GM12878 (cell line): ENCODE data around the gene IL18RAP. TPM values are rescaled to one million over a fixed set of nuclear protein-coding genes. Genes with fewer than 3 reads are reported as not detected.

Source experiments
- ATAC-seq: fragments of 200-7000 bp; cut with Tn5 transposase; 3 replicates; pipeline ENCODE4 v1.9.1; 2020; ENCODE audit warnings: mild to moderate bottlenecking, moderate library complexity
- BruUV-seq: library from RNA; stranded (reverse); fragments of 400-500 nt; replicated peaks from 2 replicates; lab custom pipeline; 2021; lab: Mats Ljungman, UMichigan
- CTCF ChIA-PET: fragments of 300-600 bp; sonication (Branson Sonifier 250); formaldehyde crosslinking; extraction: SDS; loops from one replicate; lab custom pipeline; 2021; ENCODE audit warnings: inconsistent platforms; lab: Yijun Ruan, JAX
- POLR2A ChIA-PET: fragments of 350-600 bp; formaldehyde crosslinking; extraction: SDS; loops from one replicate; lab custom pipeline; 2021; ENCODE audit warnings: inconsistent platforms; lab: Charles Lee
- RAD21 ChIA-PET: fragments of 300-600 bp; sonication (Branson Sonifier 250); formaldehyde crosslinking; loops from one replicate; lab custom pipeline; 2023; ENCODE audit warnings: antibody characterized with exemption; ENCODE audit not compliant: unreplicated experiment; lab: Charles Lee
- SMC1A ChIA-PET: fragments of 300-600 bp; sonication (Branson Sonifier 250); formaldehyde crosslinking; loops from one replicate; lab custom pipeline; 2023; ENCODE audit not compliant: unreplicated experiment, uncharacterized antibody; lab: Charles Lee
- DNase-seq: peaks from one replicate; pipeline ENCODE4 v3.0.0-alpha.2; 2011; ENCODE audit warnings: low read depth, low spot score
- FAIRE-seq: peaks from 3 replicates; lab custom pipeline; 2011; peaks lifted over from hg19 to GRCh38; lab: Jason Lieb, UNC
- H2AFZ ChIP-seq: 2 replicates; pipeline ENCODE4 v1.6.0; 2011; ENCODE audit warnings: low read depth, low read length, control low read depth; ENCODE audit not compliant: control insufficient read depth
- H3K27ac ChIP-seq: 2 replicates; pipeline ENCODE4 v1.5.1; 2011; ENCODE audit warnings: control low read depth; ENCODE audit not compliant: control insufficient read depth, insufficient read depth
- H3K27me3 ChIP-seq, 2 experiments: replicated peaks in 1 of 2; 2 replicates each; pipeline versions ENCODE4 v1.6.0 to v1.6.1; 2011; ENCODE audit warnings: low read length in 1 of 2; ENCODE audit not compliant: control insufficient read depth in 2 of 2, insufficient read depth in 2 of 2
- H3K36me3 ChIP-seq, 2 experiments: 2 replicates each; pipeline ENCODE4 v1.5.1; 2011; ENCODE audit warnings: low read length in 1 of 2; ENCODE audit not compliant: control insufficient read depth in 2 of 2, insufficient read depth in 2 of 2
- H3K4me1 ChIP-seq: 2 replicates; pipeline ENCODE4 v1.6.1; 2011; ENCODE audit warnings: mild to moderate bottlenecking, low read length, moderate library complexity, mixed read lengths; ENCODE audit not compliant: control insufficient read depth, insufficient read depth
- H3K4me2 ChIP-seq: 2 replicates; pipeline ENCODE4 v1.6.0; 2011; ENCODE audit warnings: control low read depth; ENCODE audit not compliant: control insufficient read depth, insufficient read depth
- H3K4me3 ChIP-seq: fragments of 200-600 bp; sonication (generic); 2 replicates; pipeline ENCODE4 v1.5.1; 2016
- H3K79me2 ChIP-seq: 2 replicates; pipeline ENCODE4 v1.6.0; 2011; ENCODE audit warnings: low read length; ENCODE audit not compliant: control insufficient read depth, insufficient read depth
- H3K9ac ChIP-seq: 2 replicates; pipeline ENCODE4 v1.8.0; 2011; ENCODE audit warnings: low read length, control low read depth, mixed read lengths; ENCODE audit not compliant: control insufficient read depth, insufficient read depth
- H3K9me3 ChIP-seq: replicated peaks from 3 replicates; pipeline ENCODE4 v1.5.1; 2011; ENCODE audit warnings: mild to moderate bottlenecking, low read length; ENCODE audit not compliant: control insufficient read depth, insufficient read depth
- H4K20me1 ChIP-seq: 2 replicates; pipeline ENCODE4 v1.6.0; 2011; ENCODE audit not compliant: control insufficient read depth, insufficient read depth
- KDM1A ChIP-seq: fragments of 200-600 bp; sonication (generic); IDR thresholded peaks from 2 replicates; pipeline ENCODE4 v1.6.1; 2016; ENCODE audit warnings: borderline replicate concordance
- RAD21 ChIP-seq: IDR thresholded peaks from 2 replicates; pipeline ENCODE4 v1.6.1; 2011; ENCODE audit warnings: mild to moderate bottlenecking, low read depth, low read length, moderate library complexity; ENCODE audit not compliant: insufficient read depth
- SMC3 ChIP-seq: IDR thresholded peaks from 2 replicates; pipeline ENCODE4 v1.6.1; 2011; ENCODE audit warnings: low read length, improper control_type of control experiment, borderline replicate concordance
- ZSCAN29 ChIP-seq: fragments of 450-650 bp; IDR thresholded peaks from 2 replicates; pipeline ENCODE4 v1.6.1; 2017; ENCODE audit warnings: mild to moderate bottlenecking, moderate library complexity
- WGBS: methylation state at CpG from one replicate; pipeline ENCODE4 v1.1.6; 2016; ENCODE audit warnings: low lambda C conversion rate; ENCODE audit not compliant: insufficient replicate concordance, insufficient coverage; ENCODE audit errors: missing lambda C conversion rate; 5-methylcytosine and 5-hydroxymethylcytosine counted together
- in situ Hi-C: fragments of 300-500 bp; cut with MboI; formaldehyde crosslinking; loops from 9 replicates; pipeline ENCODE4 v1.14.3; 2018; ENCODE audit warnings: mixed read lengths
- intact Hi-C: fragments of 100-400 bp; cut with micrococcal nuclease; formaldehyde crosslinking; loops from one replicate; pipeline ENCODE4 v1.14.2; 2022; ENCODE audit not compliant: unreplicated experiment
- polyA plus RNA-seq, 11 experiments: library from polyadenylated mRNA; depleted of rRNA in 4 of 11; unstranded in 6 of 11; stranded (reverse) in 5 of 11; fragments of >200 nt; fragmentation: Nextera tagmentation in 4 of 11; fragmentation: Illumina TruSeq in 1 of 11; extraction: Ambion mirVana in 4 of 11; extraction: Trizol in 1 of 11; gene quantifications; 1 replicate in 1 of 11; 2 replicates in 10 of 11; pipeline versions ENCODE4 v1.2.1 to v1.2.3, GENCODE V29; 2011 to 2016; ENCODE audit warnings: inconsistent platforms in 2 of 11, missing spikeins in 2 of 11, low read depth in 1 of 11
- total RNA-seq, 4 experiments: library from RNA; depleted of rRNA in 3 of 4; stranded (reverse); fragments of >200 nt in 3 of 4; fragmentation: Illumina TruSeq in 1 of 4; extraction: Trizol in 1 of 4; gene quantifications; 2 replicates each; pipeline versions ENCODE4 v1.2.1 to v1.2.3, GENCODE V29; 2013 to 2021
- TF ChIP-seq, protein P1 (sequence below): IDR thresholded peaks from 2 replicates; pipeline ENCODE4 v1.6.1; 2012; ENCODE audit warnings: low read length, inconsistent platforms
- TF ChIP-seq, protein P2 (sequence below), 3 experiments: IDR thresholded peaks in 2 of 3; conservative IDR thresholded peaks in 1 of 3; 2 replicates each; pipeline ENCODE4 v1.5.1; 2011; ENCODE audit warnings: low read depth in 3 of 3, low read length in 3 of 3, mild to moderate bottlenecking in 3 of 3, control low read depth in 2 of 3, moderate library complexity in 2 of 3, inconsistent platforms in 1 of 3, mixed read lengths in 1 of 3; ENCODE audit not compliant: control insufficient read depth in 2 of 3, insufficient read depth in 1 of 3; ENCODE audit errors: extremely low read depth in 1 of 3
- TF ChIP-seq, protein P3 (sequence below): fragments of 450-650 bp; formaldehyde crosslinking; IDR thresholded peaks from 2 replicates; pipeline ENCODE4 v1.5.0; 2022; ENCODE audit warnings: mild to moderate bottlenecking, missing genetic modification characterization
- TF ChIP-seq, protein P4 (sequence below): fragments of 450-650 bp; IDR thresholded peaks from 2 replicates; pipeline ENCODE4 v1.6.1; 2017; ENCODE audit warnings: mild to moderate bottlenecking

Gene IL18RAP
- total and polyA plus RNA-seq, 10 of the 15 experiments (the other 5 are each of a cell fraction or from before 2014, with no cell fraction given) = 0.37 to 1.6 (median 0.75) TPM; not detected in 1

DNA sequence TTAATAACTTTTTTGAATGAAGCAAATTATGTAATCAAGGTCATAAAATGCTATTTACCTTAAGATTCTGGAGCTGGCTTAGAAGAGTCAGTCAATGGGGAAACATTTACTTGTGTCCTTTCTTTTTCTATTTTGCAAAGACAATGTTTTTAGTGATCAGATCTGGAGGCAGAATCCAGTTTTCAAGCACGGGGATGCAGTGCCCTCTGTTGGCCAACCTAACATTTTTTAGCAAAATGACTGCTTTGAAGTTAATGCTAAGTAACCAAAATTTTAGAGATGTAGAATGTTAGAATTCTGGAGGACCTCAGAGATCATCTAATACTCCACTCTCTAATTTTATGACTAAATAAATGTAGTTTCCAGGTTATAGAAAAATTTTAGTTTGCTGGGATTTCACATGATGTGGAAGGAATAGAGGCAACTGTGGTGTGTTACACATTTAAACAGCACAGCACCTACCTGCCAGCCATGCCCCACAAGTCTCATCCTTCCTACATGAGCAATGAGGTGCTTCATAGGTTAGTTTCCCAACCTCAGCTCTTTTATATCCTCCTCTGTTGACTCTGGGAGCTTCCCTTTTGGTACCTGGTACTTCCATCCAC is 26.5 kb downstream of the IL18RAP start:
- H2AFZ ChIP-seq = no peak overlapping the region
- H3K79me2 ChIP-seq = no peaks in the 10 kb centered on the region
- TF ChIP-seq, protein P1, sequence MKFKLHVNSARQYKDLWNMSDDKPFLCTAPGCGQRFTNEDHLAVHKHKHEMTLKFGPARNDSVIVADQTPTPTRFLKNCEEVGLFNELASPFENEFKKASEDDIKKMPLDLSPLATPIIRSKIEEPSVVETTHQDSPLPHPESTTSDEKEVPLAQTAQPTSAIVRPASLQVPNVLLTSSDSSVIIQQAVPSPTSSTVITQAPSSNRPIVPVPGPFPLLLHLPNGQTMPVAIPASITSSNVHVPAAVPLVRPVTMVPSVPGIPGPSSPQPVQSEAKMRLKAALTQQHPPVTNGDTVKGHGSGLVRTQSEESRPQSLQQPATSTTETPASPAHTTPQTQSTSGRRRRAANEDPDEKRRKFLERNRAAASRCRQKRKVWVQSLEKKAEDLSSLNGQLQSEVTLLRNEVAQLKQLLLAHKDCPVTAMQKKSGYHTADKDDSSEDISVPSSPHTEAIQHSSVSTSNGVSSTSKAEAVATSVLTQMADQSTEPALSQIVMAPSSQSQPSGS = no peak
- TF ChIP-seq RAD21 (peak; percentile 87), KDM1A (no peak), ZSCAN29 (no peak), SMC3 (peak; percentile 67; the same call in 1 of the 2 replicates)
- TF ChIP-seq, protein P2, sequence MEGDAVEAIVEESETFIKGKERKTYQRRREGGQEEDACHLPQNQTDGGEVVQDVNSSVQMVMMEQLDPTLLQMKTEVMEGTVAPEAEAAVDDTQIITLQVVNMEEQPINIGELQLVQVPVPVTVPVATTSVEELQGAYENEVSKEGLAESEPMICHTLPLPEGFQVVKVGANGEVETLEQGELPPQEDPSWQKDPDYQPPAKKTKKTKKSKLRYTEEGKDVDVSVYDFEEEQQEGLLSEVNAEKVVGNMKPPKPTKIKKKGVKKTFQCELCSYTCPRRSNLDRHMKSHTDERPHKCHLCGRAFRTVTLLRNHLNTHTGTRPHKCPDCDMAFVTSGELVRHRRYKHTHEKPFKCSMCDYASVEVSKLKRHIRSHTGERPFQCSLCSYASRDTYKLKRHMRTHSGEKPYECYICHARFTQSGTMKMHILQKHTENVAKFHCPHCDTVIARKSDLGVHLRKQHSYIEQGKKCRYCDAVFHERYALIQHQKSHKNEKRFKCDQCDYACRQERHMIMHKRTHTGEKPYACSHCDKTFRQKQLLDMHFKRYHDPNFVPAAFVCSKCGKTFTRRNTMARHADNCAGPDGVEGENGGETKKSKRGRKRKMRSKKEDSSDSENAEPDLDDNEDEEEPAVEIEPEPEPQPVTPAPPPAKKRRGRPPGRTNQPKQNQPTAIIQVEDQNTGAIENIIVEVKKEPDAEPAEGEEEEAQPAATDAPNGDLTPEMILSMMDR (IDR thresholded peaks at IDR 0.05 in 2 of 3, conservative IDR thresholded peaks at IDR 0.05 in 1 of 3; ENCODE audit: control insufficient read depth in 2 of 3, extremely low read depth in 1 of 3, insufficient read depth in 1 of 3, low read depth in 3 of 3, low read length in 3 of 3) = peak; percentile 49 to 79 (median 58); a peak in 5 of 6 replicates
- TF ChIP-seq, protein P3, sequence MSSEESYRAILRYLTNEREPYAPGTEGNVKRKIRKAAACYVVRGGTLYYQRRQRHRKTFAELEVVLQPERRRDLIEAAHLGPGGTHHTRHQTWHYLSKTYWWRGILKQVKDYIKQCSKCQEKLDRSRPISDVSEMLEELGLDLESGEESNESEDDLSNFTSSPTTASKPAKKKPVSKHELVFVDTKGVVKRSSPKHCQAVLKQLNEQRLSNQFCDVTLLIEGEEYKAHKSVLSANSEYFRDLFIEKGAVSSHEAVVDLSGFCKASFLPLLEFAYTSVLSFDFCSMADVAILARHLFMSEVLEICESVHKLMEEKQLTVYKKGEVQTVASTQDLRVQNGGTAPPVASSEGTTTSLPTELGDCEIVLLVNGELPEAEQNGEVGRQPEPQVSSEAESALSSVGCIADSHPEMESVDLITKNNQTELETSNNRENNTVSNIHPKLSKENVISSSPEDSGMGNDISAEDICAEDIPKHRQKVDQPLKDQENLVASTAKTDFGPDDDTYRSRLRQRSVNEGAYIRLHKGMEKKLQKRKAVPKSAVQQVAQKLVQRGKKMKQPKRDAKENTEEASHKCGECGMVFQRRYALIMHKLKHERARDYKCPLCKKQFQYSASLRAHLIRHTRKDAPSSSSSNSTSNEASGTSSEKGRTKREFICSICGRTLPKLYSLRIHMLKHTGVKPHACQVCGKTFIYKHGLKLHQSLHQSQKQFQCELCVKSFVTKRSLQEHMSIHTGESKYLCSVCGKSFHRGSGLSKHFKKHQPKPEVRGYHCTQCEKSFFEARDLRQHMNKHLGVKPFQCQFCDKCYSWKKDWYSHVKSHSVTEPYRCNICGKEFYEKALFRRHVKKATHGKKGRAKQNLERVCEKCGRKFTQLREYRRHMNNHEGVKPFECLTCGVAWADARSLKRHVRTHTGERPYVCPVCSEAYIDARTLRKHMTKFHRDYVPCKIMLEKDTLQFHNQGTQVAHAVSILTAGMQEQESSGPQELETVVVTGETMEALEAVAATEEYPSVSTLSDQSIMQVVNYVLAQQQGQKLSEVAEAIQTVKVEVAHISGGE = no peak
- TF ChIP-seq, protein P4, sequence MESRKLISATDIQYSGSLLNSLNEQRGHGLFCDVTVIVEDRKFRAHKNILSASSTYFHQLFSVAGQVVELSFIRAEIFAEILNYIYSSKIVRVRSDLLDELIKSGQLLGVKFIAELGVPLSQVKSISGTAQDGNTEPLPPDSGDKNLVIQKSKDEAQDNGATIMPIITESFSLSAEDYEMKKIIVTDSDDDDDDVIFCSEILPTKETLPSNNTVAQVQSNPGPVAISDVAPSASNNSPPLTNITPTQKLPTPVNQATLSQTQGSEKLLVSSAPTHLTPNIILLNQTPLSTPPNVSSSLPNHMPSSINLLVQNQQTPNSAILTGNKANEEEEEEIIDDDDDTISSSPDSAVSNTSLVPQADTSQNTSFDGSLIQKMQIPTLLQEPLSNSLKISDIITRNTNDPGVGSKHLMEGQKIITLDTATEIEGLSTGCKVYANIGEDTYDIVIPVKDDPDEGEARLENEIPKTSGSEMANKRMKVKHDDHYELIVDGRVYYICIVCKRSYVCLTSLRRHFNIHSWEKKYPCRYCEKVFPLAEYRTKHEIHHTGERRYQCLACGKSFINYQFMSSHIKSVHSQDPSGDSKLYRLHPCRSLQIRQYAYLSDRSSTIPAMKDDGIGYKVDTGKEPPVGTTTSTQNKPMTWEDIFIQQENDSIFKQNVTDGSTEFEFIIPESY = no peak
- CTCF ChIA-PET = interaction anchor here (0.6 to 4.9 kb wide), 18 partner anchors 10 to 621 kb away, joined by 3 to 26 read pairs (median 4); no protein-coding TSS in a partner anchor
- RAD21 ChIA-PET = interaction anchor here (0.7 kb wide), 1 partner anchor 442 kb away, joined by 3 read pairs; no protein-coding TSS in a partner anchor
- DNase-seq = no peak
- in situ Hi-C loops = loop anchor here (5.0 to 10.0 kb wide), 2 partner anchors 427 to 565 kb away; no protein-coding TSS in a partner anchor
- H3K27me3 ChIP-seq = no peaks in the 10 kb centered on the region
- no peak overlapping the region for H3K9ac ChIP-seq
- intact Hi-C loops = loop anchor here (1.0 to 5.0 kb wide), 4 partner anchors 198 to 565 kb away; no protein-coding TSS in a partner anchor
- H3K4me3 ChIP-seq = no peak overlapping the region
- H3K4me2 ChIP-seq = no peak overlapping the region
- peak; percentile 73 for FAIRE-seq
- BruUV-seq = no TSS peak
- ATAC-seq = peak; percentile 78
- 0% methylated on average over 1 of the region's 1 CpG for WGBS
- POLR2A ChIA-PET = interaction anchor here (0.7 kb wide), 1 partner anchor 341 kb away, joined by 4 read pairs; no protein-coding TSS in a partner anchor
- H3K9me3 ChIP-seq = no peaks in the 10 kb centered on the region
- no peak overlapping the region for H3K27ac ChIP-seq
- SMC1A ChIA-PET = interaction anchor here (1.0 to 2.8 kb wide), 6 partner anchors 9 to 443 kb away, joined by 3 to 11 read pairs (median 4); no protein-coding TSS in a partner anchor
- no peaks in the 10 kb centered on the region for H3K4me1 ChIP-seq
- no peaks in the 10 kb centered on the region for H4K20me1 ChIP-seq
- no peaks in the 10 kb centered on the region for H3K36me3 ChIP-seq
